Kidney (tissue), 14 donors: ENCODE measurements around the gene COMMD6. TPM values are rescaled to one million over a fixed set of nuclear protein-coding genes. Genes with fewer than 3 reads are reported as not detected.

Experiments used
- DNase-seq, 5 donors: peaks; one replicate each; pipeline ENCODE4 v3.0.0-alpha.2; 2013 to 2020
- FAIRE-seq: peaks from 2 replicates; lab custom pipeline; 2012; peaks lifted over from hg19 to GRCh38; lab: Jason Lieb, UNC
- H3K27ac ChIP-seq, 2 donors: one replicate each; pipeline ENCODE4 v1.7.0; 2013; ENCODE audit warnings: low read depth in 2 of 2, low read length in 2 of 2, inconsistent platforms in 1 of 2
- H3K27me3 ChIP-seq: one replicate; pipeline ENCODE4 v1.7.1; 2013; ENCODE audit warnings: low read length, inconsistent platforms; ENCODE audit not compliant: control insufficient read depth, insufficient read depth
- H3K36me3 ChIP-seq, 3 donors: one replicate each; pipeline versions ENCODE4 v1.7.0 to v1.7.1; 2013; ENCODE audit warnings: low read length in 3 of 3, control low read depth in 1 of 3, inconsistent platforms in 1 of 3; ENCODE audit not compliant: insufficient read depth in 3 of 3, control insufficient read depth in 2 of 3
- H3K4me1 ChIP-seq, 3 donors: one replicate each; pipeline versions ENCODE4 v1.7.0 to v1.7.1; 2013; ENCODE audit warnings: low read length in 3 of 3, inconsistent platforms in 1 of 3, low read depth in 1 of 3; ENCODE audit not compliant: control insufficient read depth in 2 of 3, insufficient read depth in 2 of 3
- H3K4me3 ChIP-seq, 3 donors: one replicate each; pipeline versions ENCODE4 v1.7.0 to v1.8.1; 2013; ENCODE audit warnings: low read length in 3 of 3, control low read depth in 1 of 3, inconsistent platforms in 1 of 3
- H3K9ac ChIP-seq, 3 donors: one replicate each; pipeline versions ENCODE4 v1.7.0 to v1.7.1; 2013; ENCODE audit warnings: low read length in 3 of 3, control low read depth in 1 of 3, inconsistent platforms in 1 of 3
- H3K9me3 ChIP-seq, 3 donors: one replicate each; pipeline versions ENCODE4 v1.7.0 to v1.7.1; 2013; ENCODE audit warnings: low read length in 3 of 3, control low read depth in 1 of 3, inconsistent platforms in 1 of 3; ENCODE audit not compliant: control insufficient read depth in 2 of 3, insufficient read depth in 1 of 3
- CTCF ChIP-seq: IDR thresholded peaks from 3 replicates; pipeline ENCODE4 v1.5.1; 2012; ENCODE audit warnings: mild to moderate bottlenecking, moderate library complexity, borderline replicate concordance; ENCODE audit not compliant: insufficient read depth; ENCODE audit errors: extremely low read depth
- intact Hi-C: fragments of 100-400 bp; cut with DNase I; formaldehyde crosslinking; loops from one replicate; pipeline ENCODE4 v1.11.1; 2022
- polyA plus RNA-seq: library from polyadenylated mRNA; stranded (reverse); fragments of 350-450 nt; fragmentation: Illumina TruSeq; extraction: RNeasy Lipid Tissue Mini Kit (QIAGEN cat#74804); gene quantifications from one replicate; pipeline ENCODE4 v1.2.3, GENCODE V29; 2014; ENCODE audit warnings: low read depth, low replicate concordance; ENCODE audit not compliant: insufficient read depth
- total RNA-seq: library from RNA; stranded (reverse); fragmentation: NEBNext Ultra II Directional; extraction: Animal tissue kit (Norgen Biotek cat#: 25700); gene quantifications from one replicate; pipeline ENCODE4 v1.2.1, GENCODE V29; 2021
- donor health status: control.
- donor health status: control.
- donor health status: control.
- donor health status: control.
- donor health status: control.
- donor health status: DM: yes; HTN: yes; CAD: no.
- donor health status: Normal renal cell carcinoma (clear cell type).

Gene COMMD6
- total and polyA plus RNA-seq, 2 donors from 2014 or later = 148 to 438 TPM

- no peaks in the 10 kb centered on the region for H3K36me3 ChIP-seq
- H3K27me3 ChIP-seq = no peaks in the 10 kb centered on the region
- no peaks in the 10 kb centered on the region for H3K9me3 ChIP-seq
- DNase-seq (peak in 1 of 5 donors; percentile 62), FAIRE-seq (no peak)
- intact Hi-C loops = no loop called here
- H3K27ac ChIP-seq = no peak overlapping the region
- no peak overlapping the region for H3K4me3 ChIP-seq
- no peak for TF ChIP-seq CTCF
- H3K4me1 ChIP-seq = peaks cover 0 to 2% (median 0%) of the 10 kb centered on the region in 3 donors
- H3K9ac ChIP-seq = no peak overlapping the region
Measured at GRCh38 chr13:75544681-75545330, 7.2 kb upstream of the COMMD6 start.

GRCh38 chr13:75541961-75542360 lies 4.3 kb upstream of the COMMD6 start:
- FAIRE-seq (no peak), DNase-seq (no peak)
- Histone ChIP-seq H3K9ac (no peak overlapping the region), H3K36me3 (no peaks in the 10 kb centered on the region), H3K27me3 (no peaks in the 10 kb centered on the region), H3K4me1 (no peaks in the 10 kb centered on the region), H3K9me3 (no peaks in the 10 kb centered on the region), H3K4me3 (no peak overlapping the region), H3K27ac (no peak overlapping the region)
- no peak for TF ChIP-seq CTCF
- intact Hi-C loops = no loop called here

- Histone ChIP-seq H3K4me3 (no peak overlapping the region), H3K36me3 (no peaks in the 10 kb centered on the region), H3K27me3 (no peaks in the 10 kb centered on the region), H3K9ac (no peak overlapping the region), H3K27ac (no peak overlapping the region), H3K4me1 (peaks cover 0 to 2% (median 0%) of the 10 kb centered on the region in 3 donors), H3K9me3 (no peaks in the 10 kb centered on the region)
- DNase-seq (no peak), FAIRE-seq (no peak)
- intact Hi-C loops = no loop called here
- no peak for TF ChIP-seq CTCF
Measured at GRCh38 chr13:75541287-75541686, 3.6 kb upstream of the COMMD6 start.
